Measurements from ENCODE around the gene OR9A4. TPM values are rescaled to one million over a fixed set of nuclear protein-coding genes. Genes with fewer than 3 reads are reported as not detected.

Gene OR9A4
- total RNA-seq, 1 experiment from 2014 or later, result not detected

DNA sequence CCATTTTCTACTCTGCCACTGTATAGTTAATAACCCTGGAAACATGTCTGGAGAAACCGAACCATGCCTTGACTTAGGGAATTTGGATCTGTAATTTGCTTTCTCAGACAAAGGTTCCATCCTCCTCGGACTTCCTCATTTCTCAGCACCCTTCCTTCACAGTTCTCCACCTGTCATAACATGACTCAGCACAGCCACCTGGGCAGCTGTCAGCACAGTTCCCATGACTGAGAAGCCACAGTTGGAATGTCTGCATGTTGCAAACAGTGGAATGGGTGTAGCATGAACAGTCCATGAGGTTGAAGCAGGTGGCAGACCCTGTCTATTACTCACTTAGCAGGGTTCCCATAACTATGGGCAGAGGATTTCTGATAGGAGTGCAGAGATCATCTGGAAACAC lies 634 bp upstream of the OR9A4 start:
- H3K9me3 ChIP-seq (ENCODE audit: control insufficient read depth in 1 of 2, insufficient read depth in 1 of 2, low read depth in 1 of 2, low read length in 2 of 2), result no peaks in the 10 kb centered on the region
- H4K20me1 ChIP-seq (ENCODE audit: insufficient read depth), result no peaks in the 10 kb centered on the region
- no peak overlapping the region for H2AFZ ChIP-seq (ENCODE audit: low read depth, low read length, poor library complexity, severe bottlenecking)
- ChIA-PET CTCF (no interaction called here), POLR2A (no interaction called here), RAD21 (ENCODE audit: low non-redundant PET in 1 of 2, low total read pairs in 2 of 2, uncharacterized antibody in 2 of 2, unreplicated experiment in 2 of 2) (no interaction called here)
- no peaks in the 10 kb centered on the region for H3K79me2 ChIP-seq (ENCODE audit: insufficient read depth, low read length)
- BruUV-seq (replicated peaks), result no TSS peak
- TF ChIP-seq EGR1 (IDR thresholded peaks at IDR 0.05; ENCODE audit: low read depth) (no peak), SRF (IDR thresholded peaks at IDR 0.05; ENCODE audit: low read depth) (no peak), ELF1 (IDR thresholded peaks at IDR 0.05; ENCODE audit: borderline replicate concordance, low read depth) (no peak), POLR2AphosphoS5 (IDR thresholded peaks at IDR 0.05; ENCODE audit: low read depth, low read length) (no peak), ZNF274 (IDR thresholded peaks at IDR 0.05; ENCODE audit: low read depth, low read length) (no peak), EZH2 (IDR thresholded peaks at IDR 0.05) (no peak), YY1 (IDR thresholded peaks at IDR 0.05; ENCODE audit: extremely low read depth, insufficient replicate concordance, low read depth, low read length) (no peak)
- TF ChIP-seq, protein P1, sequence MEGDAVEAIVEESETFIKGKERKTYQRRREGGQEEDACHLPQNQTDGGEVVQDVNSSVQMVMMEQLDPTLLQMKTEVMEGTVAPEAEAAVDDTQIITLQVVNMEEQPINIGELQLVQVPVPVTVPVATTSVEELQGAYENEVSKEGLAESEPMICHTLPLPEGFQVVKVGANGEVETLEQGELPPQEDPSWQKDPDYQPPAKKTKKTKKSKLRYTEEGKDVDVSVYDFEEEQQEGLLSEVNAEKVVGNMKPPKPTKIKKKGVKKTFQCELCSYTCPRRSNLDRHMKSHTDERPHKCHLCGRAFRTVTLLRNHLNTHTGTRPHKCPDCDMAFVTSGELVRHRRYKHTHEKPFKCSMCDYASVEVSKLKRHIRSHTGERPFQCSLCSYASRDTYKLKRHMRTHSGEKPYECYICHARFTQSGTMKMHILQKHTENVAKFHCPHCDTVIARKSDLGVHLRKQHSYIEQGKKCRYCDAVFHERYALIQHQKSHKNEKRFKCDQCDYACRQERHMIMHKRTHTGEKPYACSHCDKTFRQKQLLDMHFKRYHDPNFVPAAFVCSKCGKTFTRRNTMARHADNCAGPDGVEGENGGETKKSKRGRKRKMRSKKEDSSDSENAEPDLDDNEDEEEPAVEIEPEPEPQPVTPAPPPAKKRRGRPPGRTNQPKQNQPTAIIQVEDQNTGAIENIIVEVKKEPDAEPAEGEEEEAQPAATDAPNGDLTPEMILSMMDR (IDR thresholded peaks at IDR 0.05 in 2 of 3, conservative IDR thresholded peaks at IDR 0.05 in 1 of 3; ENCODE audit: borderline replicate concordance in 1 of 3, insufficient read depth in 1 of 3, low read depth in 2 of 3, low read length in 2 of 3), result no peak
- TF ChIP-seq, protein P2, sequence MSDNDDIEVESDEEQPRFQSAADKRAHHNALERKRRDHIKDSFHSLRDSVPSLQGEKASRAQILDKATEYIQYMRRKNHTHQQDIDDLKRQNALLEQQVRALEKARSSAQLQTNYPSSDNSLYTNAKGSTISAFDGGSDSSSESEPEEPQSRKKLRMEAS (IDR thresholded peaks at IDR 0.05), result 0 out of 2 replicates have a peak, but pooled peaks have one; percentile 23
- H3K9ac ChIP-seq (ENCODE audit: low read length), result no peak overlapping the region
- no peak overlapping the region for H3K4me3 ChIP-seq (replicated peaks in 1 of 2; ENCODE audit: low read depth in 1 of 2, low read length in 2 of 2)
- ATAC-seq (peak; percentile 52; the same call in 1 of the 2 replicates), DNase-seq (ENCODE audit: low read depth, low spot score) (no peak)
- H3K4me1 ChIP-seq (ENCODE audit: control insufficient read depth in 1 of 2, insufficient read depth in 2 of 2, low read length in 2 of 2), result no peaks in the 10 kb centered on the region
- H3K27me3 ChIP-seq (ENCODE audit: insufficient read depth, low read length), result no peaks in the 10 kb centered on the region
- no peaks in the 10 kb centered on the region for H3K36me3 ChIP-seq (ENCODE audit: control insufficient read depth in 1 of 2, insufficient read depth in 2 of 2, low read length in 2 of 2)
- no peaks in the 10 kb centered on the region for H3K9me2 ChIP-seq (ENCODE audit: insufficient read depth)
- no peak overlapping the region for H3K27ac ChIP-seq (ENCODE audit: low read depth, low read length)
- intact Hi-C loops (cut with micrococcal nuclease), result no loop called here
- no peak overlapping the region for H3K4me2 ChIP-seq (ENCODE audit: low read length)
